EH (cell line): ENCODE measurements around the gene FSCN2.
"Not testable (repeated sequence)": the region's sequence is repeated elsewhere in the genome, so short reads cannot be mapped to it uniquely, and the experiment has no call there.

Experiments used
- DNase-seq: peaks from one replicate; pipeline ENCODE4 v3.0.0-alpha.2; 2015; ENCODE audit warnings: low read depth

FSCN2 gene

GRCh38 chr17:81526662-81527571 lies 1.3 kb upstream of the FSCN2 start:
- no peak for DNase-seq

GRCh38 chr17:81528384-81528650 lies 140 bp downstream of the FSCN2 start:
- DNase-seq = no peak

GRCh38 chr17:81528651-81529436 lies 667 bp downstream of the FSCN2 start:
- no peak for DNase-seq

GRCh38 chr17:81529437-81529803 lies 1.2 kb downstream of the FSCN2 start:
- no peak for DNase-seq

GRCh38 chr17:81531013-81531412 lies 2.8 kb downstream of the FSCN2 start:
- DNase-seq = not testable (repeated sequence)

GRCh38 chr17:81531998-81532404 lies 3.8 kb downstream of the FSCN2 start:
- DNase-seq = not testable (repeated sequence)

- DNase-seq = no peak
Measured at GRCh38 chr17:81532490-81533287, 4.5 kb downstream of the FSCN2 start.

- DNase-seq = no peak
Measured at GRCh38 chr17:81533339-81534141, 5.4 kb downstream of the FSCN2 start.

GRCh38 chr17:81534157-81535006 lies 6.2 kb downstream of the FSCN2 start:
- DNase-seq = peak; percentile 46

- DNase-seq = no peak
Measured at GRCh38 chr17:81535007-81535328, 6.8 kb downstream of the FSCN2 start.

- no peak for DNase-seq
Measured at GRCh38 chr17:81535480-81536298, 7.5 kb downstream of the FSCN2 start.

- no peak for DNase-seq
Measured at GRCh38 chr17:81536299-81537290, 8.4 kb downstream of the FSCN2 start.

GRCh38 chr17:81537343-81537855 lies 9.2 kb downstream of the FSCN2 start:
- peak; percentile 30 for DNase-seq

GRCh38 chr17:81537856-81538555 lies 9.8 kb downstream of the FSCN2 start:
- DNase-seq = no peak

- DNase-seq = no peak
Measured at GRCh38 chr17:81538651-81539570, 10.7 kb downstream of the FSCN2 start.

- DNase-seq = no peak
Measured at GRCh38 chr17:81539571-81539900, 11.4 kb downstream of the FSCN2 start.
